ENCODE data around the gene XCR1.

Gene XCR1

DNA sequence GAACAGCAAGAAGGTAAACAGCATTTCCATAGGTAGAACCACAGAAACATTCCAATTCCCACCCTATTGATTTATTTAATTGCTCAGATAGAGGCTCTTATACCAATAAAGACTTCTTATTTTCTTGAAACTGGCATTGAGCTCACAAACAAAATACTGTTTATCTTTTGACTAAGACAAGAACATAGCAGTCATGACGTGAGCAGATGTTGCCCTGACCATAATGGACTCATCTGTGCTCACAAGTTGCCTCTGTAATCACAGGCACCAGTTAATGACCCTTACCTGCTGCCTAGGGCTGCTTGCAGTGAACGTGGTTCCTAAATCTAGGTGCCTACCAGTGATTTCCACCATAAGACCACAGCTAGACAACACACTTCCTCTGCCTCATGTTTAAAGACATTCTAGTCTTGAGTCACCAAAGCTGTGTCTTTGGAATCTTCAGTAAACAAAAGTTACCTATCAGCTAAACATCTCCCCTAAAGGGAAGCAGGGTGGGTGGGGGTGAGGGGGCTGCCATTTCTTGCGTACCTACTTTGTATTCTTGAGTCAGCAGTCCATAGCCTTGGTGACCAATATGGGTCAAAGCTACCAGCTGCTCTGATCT, 33.8 kb downstream of the XCR1 start:
- Histone ChIP-seq H4K20me1 (ENCODE audit: insufficient read depth) (no peaks in the 10 kb centered on the region), H3K27ac (no peak overlapping the region; the same call in 1 of the 2 replicates), H3K4me1 (ENCODE audit: low read depth, poor library complexity, severe bottlenecking) (peaks cover 36% of the 10 kb centered on the region), H2AFZ (ENCODE audit: low read depth) (no peak overlapping the region), H3K4me3 (IDR thresholded peaks at IDR 0.05; ENCODE audit: insufficient read depth, low read depth, low read length) (no peak overlapping the region), H3K9ac (no peak overlapping the region), H3K4me2 (peak overlapping the region; percentile 42), H3K27me3 (ENCODE audit: insufficient read depth, low read depth) (no peaks in the 10 kb centered on the region), H3K79me2 (ENCODE audit: insufficient read depth, low read depth) (no peaks in the 10 kb centered on the region), H3K36me3 (ENCODE audit: insufficient read depth) (no peaks in the 10 kb centered on the region)
- TF ChIP-seq, protein P1, sequence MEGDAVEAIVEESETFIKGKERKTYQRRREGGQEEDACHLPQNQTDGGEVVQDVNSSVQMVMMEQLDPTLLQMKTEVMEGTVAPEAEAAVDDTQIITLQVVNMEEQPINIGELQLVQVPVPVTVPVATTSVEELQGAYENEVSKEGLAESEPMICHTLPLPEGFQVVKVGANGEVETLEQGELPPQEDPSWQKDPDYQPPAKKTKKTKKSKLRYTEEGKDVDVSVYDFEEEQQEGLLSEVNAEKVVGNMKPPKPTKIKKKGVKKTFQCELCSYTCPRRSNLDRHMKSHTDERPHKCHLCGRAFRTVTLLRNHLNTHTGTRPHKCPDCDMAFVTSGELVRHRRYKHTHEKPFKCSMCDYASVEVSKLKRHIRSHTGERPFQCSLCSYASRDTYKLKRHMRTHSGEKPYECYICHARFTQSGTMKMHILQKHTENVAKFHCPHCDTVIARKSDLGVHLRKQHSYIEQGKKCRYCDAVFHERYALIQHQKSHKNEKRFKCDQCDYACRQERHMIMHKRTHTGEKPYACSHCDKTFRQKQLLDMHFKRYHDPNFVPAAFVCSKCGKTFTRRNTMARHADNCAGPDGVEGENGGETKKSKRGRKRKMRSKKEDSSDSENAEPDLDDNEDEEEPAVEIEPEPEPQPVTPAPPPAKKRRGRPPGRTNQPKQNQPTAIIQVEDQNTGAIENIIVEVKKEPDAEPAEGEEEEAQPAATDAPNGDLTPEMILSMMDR (conservative IDR thresholded peaks at IDR 0.05; ENCODE audit: low read depth, low read length): no peak

DNA sequence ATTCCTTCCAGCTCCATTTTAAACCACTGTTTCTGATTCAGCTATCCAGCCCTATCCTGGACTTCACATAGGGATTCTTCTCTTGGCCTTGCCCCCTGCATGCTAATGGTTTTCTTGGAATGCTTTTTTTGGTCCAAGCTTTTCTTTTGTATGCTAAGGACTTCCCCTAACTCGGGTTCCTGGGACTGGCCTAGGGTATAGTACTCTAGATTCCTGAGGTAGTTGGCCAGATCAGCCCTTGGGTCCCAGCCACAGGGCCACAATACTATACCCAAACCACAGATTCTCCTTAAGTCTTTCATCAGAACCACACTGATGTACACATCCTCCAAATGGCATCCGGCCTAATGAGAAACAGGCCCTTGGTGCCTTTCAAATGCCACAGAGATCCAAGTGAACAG, 34.5 kb downstream of the XCR1 start:
- Histone ChIP-seq H3K9ac (no peak overlapping the region), H4K20me1 (ENCODE audit: insufficient read depth) (no peaks in the 10 kb centered on the region), H3K36me3 (ENCODE audit: insufficient read depth) (no peaks in the 10 kb centered on the region), H3K4me2 (peak overlapping the region; percentile 42; the same call in 1 of the 2 replicates), H3K79me2 (ENCODE audit: insufficient read depth, low read depth) (no peaks in the 10 kb centered on the region), H3K27me3 (ENCODE audit: insufficient read depth, low read depth) (no peaks in the 10 kb centered on the region), H3K4me1 (ENCODE audit: low read depth, poor library complexity, severe bottlenecking) (peaks cover 36% of the 10 kb centered on the region), H3K4me3 (IDR thresholded peaks at IDR 0.05; ENCODE audit: insufficient read depth, low read depth, low read length) (no peak overlapping the region), H3K27ac (no peak overlapping the region), H2AFZ (ENCODE audit: low read depth) (no peak overlapping the region)
- TF ChIP-seq, protein P1 (conservative IDR thresholded peaks at IDR 0.05; ENCODE audit: low read depth, low read length): no peak

- H3K27me3 ChIP-seq (ENCODE audit: insufficient read depth, low read depth): no peaks in the 10 kb centered on the region
- H2AFZ ChIP-seq (ENCODE audit: low read depth): no peak overlapping the region
- no peak overlapping the region for H3K27ac ChIP-seq
- peak overlapping the region; percentile 42; the same call in 1 of the 2 replicates for H3K4me2 ChIP-seq
- H3K9ac ChIP-seq: no peak overlapping the region
- no peak overlapping the region for H3K4me3 ChIP-seq (IDR thresholded peaks at IDR 0.05; ENCODE audit: insufficient read depth, low read depth, low read length)
- no peaks in the 10 kb centered on the region for H4K20me1 ChIP-seq (ENCODE audit: insufficient read depth)
- TF ChIP-seq, protein P1 (conservative IDR thresholded peaks at IDR 0.05; ENCODE audit: low read depth, low read length): no peak
- no peaks in the 10 kb centered on the region; the same call in 1 of the 2 replicates for H3K79me2 ChIP-seq (ENCODE audit: insufficient read depth, low read depth)
- H3K4me1 ChIP-seq (ENCODE audit: low read depth, poor library complexity, severe bottlenecking): peaks cover 36% of the 10 kb centered on the region
- no peaks in the 10 kb centered on the region for H3K36me3 ChIP-seq (ENCODE audit: insufficient read depth)
These were observed 35.1 kb downstream of the XCR1 start for GRCh38 chr3:45992133-45992729.

- Histone ChIP-seq H4K20me1 (ENCODE audit: insufficient read depth) (no peaks in the 10 kb centered on the region), H3K4me3 (IDR thresholded peaks at IDR 0.05; ENCODE audit: insufficient read depth, low read depth, low read length) (no peak overlapping the region), H3K9ac (no peak overlapping the region), H3K27me3 (ENCODE audit: insufficient read depth, low read depth) (no peaks in the 10 kb centered on the region), H3K36me3 (ENCODE audit: insufficient read depth) (no peaks in the 10 kb centered on the region), H3K4me1 (ENCODE audit: low read depth, poor library complexity, severe bottlenecking) (peaks cover 34% of the 10 kb centered on the region), H2AFZ (ENCODE audit: low read depth) (no peak overlapping the region), H3K4me2 (no peak overlapping the region), H3K27ac (no peak overlapping the region), H3K79me2 (ENCODE audit: insufficient read depth, low read depth) (no peaks in the 10 kb centered on the region; the same call in 1 of the 2 replicates)
- TF ChIP-seq, protein P1 (conservative IDR thresholded peaks at IDR 0.05; ENCODE audit: low read depth, low read length): no peak
These were observed 35.9 kb downstream of the XCR1 start for GRCh38 chr3:45991341-45991740.
